ENCODE measurements around the gene PPP1R15B. TPM values are rescaled to one million over a fixed set of nuclear protein-coding genes. Genes with fewer than 3 reads are reported as not detected.

PPP1R15B gene
- total and polyA plus RNA-seq, 4 donors, result 13.0 to 54.0 (median 26.1) TPM

DNA sequence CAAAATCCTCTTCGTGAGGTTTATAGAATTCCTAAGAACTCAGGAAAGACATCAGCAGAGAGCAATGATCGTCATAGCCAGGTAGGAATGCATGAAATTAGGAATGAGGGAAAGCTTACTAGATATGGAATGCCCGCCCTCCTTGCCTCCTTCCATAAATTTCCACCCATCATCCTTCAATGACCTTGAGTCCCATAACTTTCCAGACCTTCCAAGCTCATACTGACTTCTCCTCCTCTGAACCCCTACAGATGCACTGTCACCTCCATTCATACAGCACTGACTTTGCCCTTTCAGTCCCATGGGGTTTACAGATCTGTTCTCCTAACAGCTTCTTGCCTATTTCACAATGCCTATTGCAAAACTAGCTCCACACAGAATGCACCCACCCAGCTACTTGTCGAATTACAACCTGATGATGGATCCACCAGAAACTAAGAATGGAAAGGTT, 23.8 kb upstream of the PPP1R15B start:
- no peak for DNase-seq (ENCODE audit: low spot score)
- Histone ChIP-seq H3K27ac (ENCODE audit: low read depth in 1 of 2, low read length in 2 of 2) (peak overlapping the region; percentile 18 to 56), H3K4me3 (ENCODE audit: low read depth in 1 of 3, low read length in 3 of 3) (no peak overlapping the region), H3K9me3 (ENCODE audit: control insufficient read depth in 4 of 4, low read length in 3 of 4) (no peaks in the 10 kb centered on the region), H3K36me3 (ENCODE audit: control insufficient read depth in 4 of 4, insufficient read depth in 3 of 4, low read depth in 1 of 4, low read length in 3 of 4) (peaks cover 2 to 14% (median 7%) of the 10 kb centered on the region in 4 donors), H3K27me3 (ENCODE audit: control insufficient read depth in 4 of 4, insufficient read depth in 4 of 4, low read length in 3 of 4) (no peaks in the 10 kb centered on the region), H3K4me1 (ENCODE audit: control insufficient read depth in 4 of 4, insufficient read depth in 4 of 4, low read length in 3 of 4) (peaks cover 6 to 26% (median 21%) of the 10 kb centered on the region in 4 donors), H3K9ac (ENCODE audit: low read depth in 1 of 2, low read length in 2 of 2) (no peak overlapping the region)
- whole genome bisulfite sequencing, result 64% methylated on average over 4 of the region's 4 CpGs
- TF ChIP-seq YY1 (IDR thresholded peaks at IDR 0.05) (peak; percentile 82), EGR1 (IDR thresholded peaks at IDR 0.05; ENCODE audit: low read depth in 2 of 2) (no peak), FOXA1 (IDR thresholded peaks at IDR 0.05) (peak; percentile 61), MAX (IDR thresholded peaks at IDR 0.05) (peak; percentile 67), SP1 (IDR thresholded peaks at IDR 0.05) (peak; percentile 74), RAD21 (IDR thresholded peaks at IDR 0.05) (peak in 1 of 2 donors; percentile 38), CTCF (IDR thresholded peaks at IDR 0.05; ENCODE audit: low read depth, low read length, missing input control) (no peak), NR2F2 (IDR thresholded peaks at IDR 0.05) (no peak), FOXA2 (IDR thresholded peaks at IDR 0.05) (peak; percentile 52), TAF1 (conservative IDR thresholded peaks at IDR 0.05) (no peak), GABPA (IDR thresholded peaks at IDR 0.05 in 1 of 2, conservative IDR thresholded peaks at IDR 0.05 in 1 of 2) (no peak), JUND (IDR thresholded peaks at IDR 0.05) (peak; percentile 13 to 77), RXRA (IDR thresholded peaks at IDR 0.05) (peak; percentile 85 to 94), HNF4A (conservative IDR thresholded peaks at IDR 0.05) (peak; percentile 91 to 95), HNF4G (IDR thresholded peaks at IDR 0.05) (peak; percentile 69)
- TF ChIP-seq, protein P1, sequence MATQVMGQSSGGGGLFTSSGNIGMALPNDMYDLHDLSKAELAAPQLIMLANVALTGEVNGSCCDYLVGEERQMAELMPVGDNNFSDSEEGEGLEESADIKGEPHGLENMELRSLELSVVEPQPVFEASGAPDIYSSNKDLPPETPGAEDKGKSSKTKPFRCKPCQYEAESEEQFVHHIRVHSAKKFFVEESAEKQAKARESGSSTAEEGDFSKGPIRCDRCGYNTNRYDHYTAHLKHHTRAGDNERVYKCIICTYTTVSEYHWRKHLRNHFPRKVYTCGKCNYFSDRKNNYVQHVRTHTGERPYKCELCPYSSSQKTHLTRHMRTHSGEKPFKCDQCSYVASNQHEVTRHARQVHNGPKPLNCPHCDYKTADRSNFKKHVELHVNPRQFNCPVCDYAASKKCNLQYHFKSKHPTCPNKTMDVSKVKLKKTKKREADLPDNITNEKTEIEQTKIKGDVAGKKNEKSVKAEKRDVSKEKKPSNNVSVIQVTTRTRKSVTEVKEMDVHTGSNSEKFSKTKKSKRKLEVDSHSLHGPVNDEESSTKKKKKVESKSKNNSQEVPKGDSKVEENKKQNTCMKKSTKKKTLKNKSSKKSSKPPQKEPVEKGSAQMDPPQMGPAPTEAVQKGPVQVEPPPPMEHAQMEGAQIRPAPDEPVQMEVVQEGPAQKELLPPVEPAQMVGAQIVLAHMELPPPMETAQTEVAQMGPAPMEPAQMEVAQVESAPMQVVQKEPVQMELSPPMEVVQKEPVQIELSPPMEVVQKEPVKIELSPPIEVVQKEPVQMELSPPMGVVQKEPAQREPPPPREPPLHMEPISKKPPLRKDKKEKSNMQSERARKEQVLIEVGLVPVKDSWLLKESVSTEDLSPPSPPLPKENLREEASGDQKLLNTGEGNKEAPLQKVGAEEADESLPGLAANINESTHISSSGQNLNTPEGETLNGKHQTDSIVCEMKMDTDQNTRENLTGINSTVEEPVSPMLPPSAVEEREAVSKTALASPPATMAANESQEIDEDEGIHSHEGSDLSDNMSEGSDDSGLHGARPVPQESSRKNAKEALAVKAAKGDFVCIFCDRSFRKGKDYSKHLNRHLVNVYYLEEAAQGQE (IDR thresholded peaks at IDR 0.05), result peak; percentile 81
- TF ChIP-seq, protein P2, sequence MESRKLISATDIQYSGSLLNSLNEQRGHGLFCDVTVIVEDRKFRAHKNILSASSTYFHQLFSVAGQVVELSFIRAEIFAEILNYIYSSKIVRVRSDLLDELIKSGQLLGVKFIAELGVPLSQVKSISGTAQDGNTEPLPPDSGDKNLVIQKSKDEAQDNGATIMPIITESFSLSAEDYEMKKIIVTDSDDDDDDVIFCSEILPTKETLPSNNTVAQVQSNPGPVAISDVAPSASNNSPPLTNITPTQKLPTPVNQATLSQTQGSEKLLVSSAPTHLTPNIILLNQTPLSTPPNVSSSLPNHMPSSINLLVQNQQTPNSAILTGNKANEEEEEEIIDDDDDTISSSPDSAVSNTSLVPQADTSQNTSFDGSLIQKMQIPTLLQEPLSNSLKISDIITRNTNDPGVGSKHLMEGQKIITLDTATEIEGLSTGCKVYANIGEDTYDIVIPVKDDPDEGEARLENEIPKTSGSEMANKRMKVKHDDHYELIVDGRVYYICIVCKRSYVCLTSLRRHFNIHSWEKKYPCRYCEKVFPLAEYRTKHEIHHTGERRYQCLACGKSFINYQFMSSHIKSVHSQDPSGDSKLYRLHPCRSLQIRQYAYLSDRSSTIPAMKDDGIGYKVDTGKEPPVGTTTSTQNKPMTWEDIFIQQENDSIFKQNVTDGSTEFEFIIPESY (IDR thresholded peaks at IDR 0.05), result peak; percentile 61
- TF ChIP-seq, protein P3, sequence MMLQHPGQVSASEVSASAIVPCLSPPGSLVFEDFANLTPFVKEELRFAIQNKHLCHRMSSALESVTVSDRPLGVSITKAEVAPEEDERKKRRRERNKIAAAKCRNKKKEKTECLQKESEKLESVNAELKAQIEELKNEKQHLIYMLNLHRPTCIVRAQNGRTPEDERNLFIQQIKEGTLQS (IDR thresholded peaks at IDR 0.05), result no peak
